ENCODE results near the gene AKAP9. TPM values are rescaled to one million over a fixed set of nuclear protein-coding genes. Genes with fewer than 3 reads are reported as not detected.
A peak's percentile ranks its signal among the peaks of the same experiment; 100 is the strongest.
"Not testable (repeated sequence)": the region's sequence is repeated elsewhere in the genome, so short reads cannot be mapped to it uniquely, and the experiment has no call there.

Gene AKAP9
- total RNA-seq, 2 donors from 2014 or later: 57.0 to 61.9 TPM

DNA sequence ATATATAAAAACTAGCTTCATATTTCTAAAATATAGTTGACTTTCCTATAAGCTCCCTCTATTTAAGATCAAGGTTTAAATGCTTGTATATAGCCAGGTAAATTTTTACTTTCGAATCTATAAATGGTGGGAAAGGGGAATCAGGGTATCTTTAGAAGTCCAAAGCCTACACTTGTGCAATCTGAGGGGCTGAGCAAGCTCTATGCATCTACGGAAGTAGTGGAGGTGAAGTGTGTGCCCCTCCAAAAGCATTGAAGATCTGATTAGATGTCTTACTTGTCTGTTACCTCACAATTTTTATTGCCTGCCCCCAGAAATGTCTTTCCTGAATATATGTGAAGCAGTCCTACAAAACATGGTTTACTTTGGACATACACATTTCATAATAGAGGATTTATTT lies 1.6 kb downstream of the AKAP9 start:
- Histone ChIP-seq H3K27ac (ENCODE audit: low read depth, low read length) (no peak overlapping the region), H3K4me1 (ENCODE audit: control insufficient read depth, insufficient read depth, low read length) (no peaks in the 10 kb centered on the region), H3K9me3 (ENCODE audit: control insufficient read depth, low read length) (no peaks in the 10 kb centered on the region), H3K4me3 (ENCODE audit: low read length) (peak overlapping the region; percentile 95), H3K36me3 (ENCODE audit: control insufficient read depth, insufficient read depth, low read length) (peaks cover 9% of the 10 kb centered on the region), H3K27me3 (ENCODE audit: control insufficient read depth, insufficient read depth, low read length, poor library complexity, severe bottlenecking) (no peaks in the 10 kb centered on the region), H3K9ac (ENCODE audit: extremely low read depth, low read length, poor library complexity, severe bottlenecking) (peak overlapping the region; percentile 1)
- Mint-ChIP-seq H3K27ac (no peak overlapping the region), H3K4me1 (peaks cover 12% of the 10 kb centered on the region), H3K4me3 (peak overlapping the region; percentile 75), H3K9me3 (no peaks in the 10 kb centered on the region), H3K27me3 (ENCODE audit: insufficient read depth) (peaks cover 22% of the 10 kb centered on the region), H3K36me3 (ENCODE audit: low read depth) (peaks cover 15% of the 10 kb centered on the region)
- no peak for DNase-seq
- TF ChIP-seq, protein P1, sequence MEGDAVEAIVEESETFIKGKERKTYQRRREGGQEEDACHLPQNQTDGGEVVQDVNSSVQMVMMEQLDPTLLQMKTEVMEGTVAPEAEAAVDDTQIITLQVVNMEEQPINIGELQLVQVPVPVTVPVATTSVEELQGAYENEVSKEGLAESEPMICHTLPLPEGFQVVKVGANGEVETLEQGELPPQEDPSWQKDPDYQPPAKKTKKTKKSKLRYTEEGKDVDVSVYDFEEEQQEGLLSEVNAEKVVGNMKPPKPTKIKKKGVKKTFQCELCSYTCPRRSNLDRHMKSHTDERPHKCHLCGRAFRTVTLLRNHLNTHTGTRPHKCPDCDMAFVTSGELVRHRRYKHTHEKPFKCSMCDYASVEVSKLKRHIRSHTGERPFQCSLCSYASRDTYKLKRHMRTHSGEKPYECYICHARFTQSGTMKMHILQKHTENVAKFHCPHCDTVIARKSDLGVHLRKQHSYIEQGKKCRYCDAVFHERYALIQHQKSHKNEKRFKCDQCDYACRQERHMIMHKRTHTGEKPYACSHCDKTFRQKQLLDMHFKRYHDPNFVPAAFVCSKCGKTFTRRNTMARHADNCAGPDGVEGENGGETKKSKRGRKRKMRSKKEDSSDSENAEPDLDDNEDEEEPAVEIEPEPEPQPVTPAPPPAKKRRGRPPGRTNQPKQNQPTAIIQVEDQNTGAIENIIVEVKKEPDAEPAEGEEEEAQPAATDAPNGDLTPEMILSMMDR (conservative IDR thresholded peaks at IDR 0.05): no peak
- 86 to 90% methylated on average over 2 of the region's 2 CpGs for WGBS, 2 experiments (ENCODE audit: insufficient coverage in 1 of 2, insufficient read length in 1 of 2)

DNA sequence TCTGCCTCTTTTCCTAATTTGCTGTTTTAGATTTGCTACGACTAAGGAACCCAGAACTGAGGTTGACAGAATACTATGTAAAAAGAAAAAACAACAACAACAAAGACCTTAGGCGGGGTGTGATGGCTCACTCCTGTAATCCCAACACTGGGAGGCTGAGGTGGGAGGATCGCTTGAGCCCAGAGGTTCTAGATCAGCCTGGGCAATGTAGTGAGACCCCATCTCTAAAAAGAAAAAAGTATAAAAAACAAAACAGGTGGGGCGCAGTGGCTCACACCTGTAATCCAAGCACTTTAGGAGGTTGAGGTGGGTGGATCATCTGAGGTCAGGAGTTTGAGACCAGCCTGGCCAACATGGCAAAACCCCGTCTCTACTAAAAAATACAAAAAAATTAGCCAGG lies 4.3 kb downstream of the AKAP9 start:
- peaks cover 22% of the 10 kb centered on the region for H3K36me3 Mint-ChIP-seq (ENCODE audit: low read depth)
- not testable (repeated sequence) for H3K9me3 ChIP-seq (ENCODE audit: control insufficient read depth, low read length); H3K9me3 Mint-ChIP-seq; H3K27ac Mint-ChIP-seq; H3K9ac ChIP-seq (ENCODE audit: extremely low read depth, low read length, poor library complexity, severe bottlenecking); H3K27ac ChIP-seq (ENCODE audit: low read depth, low read length); H3K27me3 ChIP-seq (ENCODE audit: control insufficient read depth, insufficient read depth, low read length, poor library complexity, severe bottlenecking); H3K4me3 Mint-ChIP-seq; H3K4me3 ChIP-seq (ENCODE audit: low read length); H3K4me1 ChIP-seq (ENCODE audit: control insufficient read depth, insufficient read depth, low read length); DNase-seq; H3K27me3 Mint-ChIP-seq (ENCODE audit: insufficient read depth)
- H3K4me1 Mint-ChIP-seq: peaks cover 14% of the 10 kb centered on the region
- WGBS, 2 experiments (ENCODE audit: insufficient coverage in 1 of 2, insufficient read length in 1 of 2): 97 to 100% methylated on average over 1 to 5 of the region's 5 CpGs
- peaks cover 13% of the 10 kb centered on the region for H3K36me3 ChIP-seq (ENCODE audit: control insufficient read depth, insufficient read depth, low read length)

- 82% methylated on average over 1 of the region's 2 CpGs; no CpG with 5 or more reads in 1 of the 2 experiments for WGBS, 2 experiments (ENCODE audit: insufficient coverage in 1 of 2, insufficient read length in 1 of 2)
- H3K4me3 Mint-ChIP-seq: no peak overlapping the region
- TF ChIP-seq, protein P1 (conservative IDR thresholded peaks at IDR 0.05): peak; percentile 28
- H3K27me3 Mint-ChIP-seq (ENCODE audit: insufficient read depth): no peaks in the 10 kb centered on the region
- DNase-seq: no peak
- Histone ChIP-seq H3K9ac (ENCODE audit: extremely low read depth, low read length, poor library complexity, severe bottlenecking) (no peak overlapping the region), H3K4me3 (ENCODE audit: low read length) (no peak overlapping the region), H3K9me3 (ENCODE audit: control insufficient read depth, low read length) (peaks cover 3% of the 10 kb centered on the region), H3K27ac (ENCODE audit: low read depth, low read length) (no peak overlapping the region), H3K36me3 (ENCODE audit: control insufficient read depth, insufficient read depth, low read length) (peaks cover 13% of the 10 kb centered on the region), H3K4me1 (ENCODE audit: control insufficient read depth, insufficient read depth, low read length) (no peaks in the 10 kb centered on the region), H3K27me3 (ENCODE audit: control insufficient read depth, insufficient read depth, low read length, poor library complexity, severe bottlenecking) (no peaks in the 10 kb centered on the region)
- no peaks in the 10 kb centered on the region for H3K9me3 Mint-ChIP-seq
- peaks cover 22% of the 10 kb centered on the region for H3K36me3 Mint-ChIP-seq (ENCODE audit: low read depth)
- H3K4me1 Mint-ChIP-seq: peaks cover 14% of the 10 kb centered on the region
- H3K27ac Mint-ChIP-seq: no peak overlapping the region
Measured at GRCh38 chr7:91945476-91945875, 4.8 kb downstream of the AKAP9 start.

- H3K4me3 ChIP-seq (ENCODE audit: low read length): no peak overlapping the region
- H3K27me3 ChIP-seq (ENCODE audit: control insufficient read depth, insufficient read depth, low read length, poor library complexity, severe bottlenecking): no peaks in the 10 kb centered on the region
- H3K36me3 ChIP-seq (ENCODE audit: control insufficient read depth, insufficient read depth, low read length): peaks cover 13% of the 10 kb centered on the region
- peaks cover 3% of the 10 kb centered on the region for H3K9me3 ChIP-seq (ENCODE audit: control insufficient read depth, low read length)
- 95 to 97% methylated on average over 3 of the region's 3 CpGs for WGBS, 2 experiments (ENCODE audit: insufficient coverage in 1 of 2, insufficient read length in 1 of 2)
- Mint-ChIP-seq H3K9me3 (no peaks in the 10 kb centered on the region), H3K4me1 (peaks cover 14% of the 10 kb centered on the region), H3K27me3 (ENCODE audit: insufficient read depth) (no peaks in the 10 kb centered on the region), H3K4me3 (no peak overlapping the region), H3K27ac (no peak overlapping the region), H3K36me3 (ENCODE audit: low read depth) (peaks cover 22% of the 10 kb centered on the region)
- no peak overlapping the region for H3K9ac ChIP-seq (ENCODE audit: extremely low read depth, low read length, poor library complexity, severe bottlenecking)
- TF ChIP-seq, protein P1 (conservative IDR thresholded peaks at IDR 0.05): no peak
- H3K27ac ChIP-seq (ENCODE audit: low read depth, low read length): no peak overlapping the region
- no peak for DNase-seq
- H3K4me1 ChIP-seq (ENCODE audit: control insufficient read depth, insufficient read depth, low read length): no peaks in the 10 kb centered on the region
Measured at GRCh38 chr7:91946549-91946948, 5.9 kb downstream of the AKAP9 start.
